Endothelial cell of umbilical vein (primary cell): ENCODE data around the gene NAV2. TPM values are rescaled to one million over a fixed set of nuclear protein-coding genes. Genes with fewer than 3 reads are reported as not detected.

Source experiments
- BruUV-seq: library from RNA; stranded (reverse); fragments of 400-500 nt; replicated peaks from 2 replicates; lab custom pipeline; 2021; lab: Mats Ljungman, UMichigan
- CTCF ChIA-PET: fragments of 300-600, 350-600 bp; sonication (Branson Sonifier 250); formaldehyde crosslinking; loops from one replicate; lab custom pipeline; 2021; ENCODE audit warnings: antibody characterized with exemption, inconsistent platforms; lab: Charles Lee
- POLR2A ChIA-PET: fragments of 300-600, 350-600 bp; sonication (Branson Sonifier 250); formaldehyde crosslinking; loops from one replicate; lab custom pipeline; 2021; ENCODE audit warnings: antibody characterized with exemption, inconsistent platforms; lab: Charles Lee
- DNase-seq: peaks from one replicate; pipeline ENCODE4 v3.0.0-alpha.2; 2011; ENCODE audit warnings: low read depth, low spot score
- FAIRE-seq: peaks from 2 replicates; lab custom pipeline; 2011; peaks lifted over from hg19 to GRCh38; lab: Jason Lieb, UNC
- H2AFZ ChIP-seq: 2 replicates; pipeline ENCODE4 v1.6.0; 2012; ENCODE audit warnings: low read depth, low read length, control low read depth, inconsistent platforms
- H3K27ac ChIP-seq: 2 replicates; pipeline ENCODE4 v1.5.1; 2011; ENCODE audit warnings: low read depth, mild to moderate bottlenecking, control low read depth, low read length, moderate library complexity; ENCODE audit not compliant: insufficient read depth
- H3K27me3 ChIP-seq, 2 experiments: 2 replicates each; pipeline versions ENCODE4 v1.6.0 to v1.6.1; 2011; ENCODE audit warnings: low read length in 2 of 2, mixed read lengths in 1 of 2; ENCODE audit not compliant: control insufficient read depth in 2 of 2, insufficient read depth in 2 of 2
- H3K36me3 ChIP-seq, 2 experiments: 2 replicates in 1 of 2; 3 replicates in 1 of 2; pipeline ENCODE4 v1.5.1; 2011; ENCODE audit warnings: low read length in 2 of 2, mild to moderate bottlenecking in 1 of 2, moderate library complexity in 1 of 2; ENCODE audit not compliant: control insufficient read depth in 2 of 2, insufficient read depth in 2 of 2; ENCODE audit errors: extremely low read depth in 1 of 2
- H3K4me1 ChIP-seq: 3 replicates; pipeline ENCODE4 v1.5.1; 2011; ENCODE audit warnings: mild to moderate bottlenecking, low read length; ENCODE audit not compliant: control insufficient read depth, insufficient read depth; ENCODE audit errors: extremely low read depth
- H3K4me2 ChIP-seq: 2 replicates; pipeline ENCODE4 v1.6.1; 2011; ENCODE audit warnings: low read length, control low read depth, mixed read lengths; ENCODE audit not compliant: insufficient read depth
- H3K4me3 ChIP-seq, 3 experiments: fragments of 200-600 bp in 1 of 3; sonication (generic), shearing (Covaris generic) in 1 of 3; replicated peaks in 1 of 3; 2 replicates each; pipeline ENCODE4 v1.5.1; 2011 to 2016; ENCODE audit warnings: control low read depth in 3 of 3, low read length in 3 of 3, mild to moderate bottlenecking in 2 of 3, inconsistent platforms in 1 of 3, low read depth in 1 of 3, moderate library complexity in 1 of 3; ENCODE audit not compliant: insufficient read depth in 1 of 3
- H3K79me2 ChIP-seq: 2 replicates; pipeline ENCODE4 v1.6.0; 2012; ENCODE audit warnings: low read length, inconsistent platforms; ENCODE audit not compliant: control insufficient read depth, insufficient read depth
- H3K9ac ChIP-seq: replicated peaks from 2 replicates; pipeline ENCODE3; 2011; ENCODE audit warnings: low read length, control low read depth; ENCODE audit not compliant: insufficient read depth; ENCODE audit errors: extremely low read depth
- H3K9me1 ChIP-seq: replicated peaks from 3 replicates; pipeline ENCODE4 v1.6.0; 2011; ENCODE audit warnings: mild to moderate bottlenecking, low read length; ENCODE audit not compliant: control insufficient read depth, insufficient read depth; ENCODE audit errors: extremely low read depth
- H3K9me3 ChIP-seq: replicated peaks from 2 replicates; pipeline ENCODE4 v1.5.1; 2012; ENCODE audit warnings: low read length, inconsistent platforms; ENCODE audit not compliant: control insufficient read depth, insufficient read depth
- H4K20me1 ChIP-seq: replicated peaks from 2 replicates; pipeline ENCODE3; 2011; ENCODE audit warnings: mild to moderate bottlenecking, low read length; ENCODE audit not compliant: control insufficient read depth, insufficient read depth; ENCODE audit errors: extremely low read depth
- CTCF ChIP-seq, 2 donors: IDR thresholded peaks; 1 replicate in 1 of 2; 2 replicates in 1 of 2; pipeline ENCODE4 v1.5.1; 2011; ENCODE audit warnings: low read length in 2 of 2, mild to moderate bottlenecking in 2 of 2, moderate library complexity in 2 of 2, control low read depth in 1 of 2, inconsistent platforms in 1 of 2, low read depth in 1 of 2; ENCODE audit not compliant: insufficient read depth in 1 of 2; ENCODE audit errors: extremely low read depth in 1 of 2
- EZH2 ChIP-seq: IDR thresholded peaks from 2 replicates; pipeline ENCODE4 v1.6.1; 2012; ENCODE audit warnings: borderline replicate concordance, low read depth, mild to moderate bottlenecking, moderate library complexity, low read length, inconsistent platforms; ENCODE audit not compliant: severe bottlenecking
- FOS ChIP-seq: IDR thresholded peaks from 2 replicates; pipeline ENCODE4 v1.6.1; 2011; ENCODE audit warnings: mild to moderate bottlenecking, low read length, moderate library complexity, borderline replicate concordance; ENCODE audit not compliant: insufficient read depth
- GATA2 ChIP-seq: IDR thresholded peaks from 2 replicates; pipeline ENCODE4 v1.7.0; 2011; ENCODE audit warnings: low read depth, mild to moderate bottlenecking, moderate library complexity, mixed read lengths, low read length; ENCODE audit not compliant: insufficient read length, insufficient read depth
- JUN ChIP-seq: IDR thresholded peaks from 2 replicates; pipeline ENCODE4 v1.6.1; 2011; ENCODE audit warnings: borderline replicate concordance, low read depth; ENCODE audit not compliant: insufficient read length, insufficient read depth
- MAX ChIP-seq: IDR thresholded peaks from 2 replicates; pipeline ENCODE4 v1.6.1; 2011; ENCODE audit not compliant: insufficient read depth, insufficient read length
- MYC ChIP-seq: IDR thresholded peaks from one replicate; pipeline ENCODE4 v1.6.1; 2011; ENCODE audit warnings: mild to moderate bottlenecking, low read depth, low read length
- POLR2A ChIP-seq: IDR thresholded peaks from 2 replicates; pipeline ENCODE4 v1.6.1; 2012; ENCODE audit warnings: low read depth, mild to moderate bottlenecking, control low read depth, low read length
- POLR2AphosphoS5 ChIP-seq: IDR thresholded peaks from 2 replicates; pipeline ENCODE4 v1.6.1; 2012; ENCODE audit warnings: low read depth, mild to moderate bottlenecking, control low read depth, low read length, moderate library complexity; ENCODE audit not compliant: insufficient read depth
- dilution Hi-C: fragments of 300-500 bp; cut with MboI; formaldehyde crosslinking; loops from one replicate; pipeline ENCODE4 v1.15.0; 2019; ENCODE audit warnings: low sequenced_read_pairs; ENCODE audit not compliant: extremely low pct_ligation_motif_present
- intact Hi-C: fragments of 100-400 bp; cut with micrococcal nuclease; formaldehyde crosslinking; loops from one replicate; pipeline ENCODE4 v1.10.0; 2022
- polyA plus RNA-seq, 4 experiments: library from polyadenylated mRNA; depleted of rRNA in 3 of 4; stranded (reverse) in 3 of 4; unstranded in 1 of 4; fragments of >200 nt; gene quantifications; 2 replicates each; pipeline versions ENCODE4 v1.2.1 to v1.2.3, GENCODE V29; 2011 to 2012; ENCODE audit warnings: missing spikeins in 1 of 4
- total RNA-seq: library from RNA; stranded (reverse); gene quantifications from 2 replicates; pipeline ENCODE4 v1.2.3, GENCODE V29; 2021

The NAV2 gene
- total and polyA plus RNA-seq, 2 donors (not counting 3 experiments of a cell fraction or from before 2014, with no cell fraction given), result 10.9 to 68.0 TPM

- BruUV-seq, result no TSS peak
- ChIA-PET POLR2A (interaction anchor here (0.5 kb wide), 1 partner anchor 10 kb away, joined by 5 read pairs; no protein-coding TSS in a partner anchor), CTCF (no interaction called here)
- H4K20me1 ChIP-seq, result no peaks in the 10 kb centered on the region
- peak; percentile 39 for DNase-seq
- H3K9me3 ChIP-seq, result no peaks in the 10 kb centered on the region
- H3K4me1 ChIP-seq, result peaks cover 3% of the 10 kb centered on the region
- H3K4me3 ChIP-seq, result no peak overlapping the region
- FAIRE-seq, result peak; percentile 70
- dilution Hi-C loops, result no loop called here
- no peak overlapping the region for H3K27ac ChIP-seq
- peaks cover 2% of the 10 kb centered on the region for H3K79me2 ChIP-seq
- no peaks in the 10 kb centered on the region for H3K9me1 ChIP-seq
- intact Hi-C loops, result no loop called here
- TF ChIP-seq JUN (peak; percentile 36), FOS (no peak)
- H3K9ac ChIP-seq, result no peak overlapping the region
- no peaks in the 10 kb centered on the region for H3K36me3 ChIP-seq
- no peaks in the 10 kb centered on the region for H3K27me3 ChIP-seq
- H2AFZ ChIP-seq, result no peak overlapping the region
- H3K4me2 ChIP-seq, result no peak overlapping the region
Observed at GRCh38 chr11:19995145-19995544, 282.5 kb downstream of the NAV2 start.

DNA sequence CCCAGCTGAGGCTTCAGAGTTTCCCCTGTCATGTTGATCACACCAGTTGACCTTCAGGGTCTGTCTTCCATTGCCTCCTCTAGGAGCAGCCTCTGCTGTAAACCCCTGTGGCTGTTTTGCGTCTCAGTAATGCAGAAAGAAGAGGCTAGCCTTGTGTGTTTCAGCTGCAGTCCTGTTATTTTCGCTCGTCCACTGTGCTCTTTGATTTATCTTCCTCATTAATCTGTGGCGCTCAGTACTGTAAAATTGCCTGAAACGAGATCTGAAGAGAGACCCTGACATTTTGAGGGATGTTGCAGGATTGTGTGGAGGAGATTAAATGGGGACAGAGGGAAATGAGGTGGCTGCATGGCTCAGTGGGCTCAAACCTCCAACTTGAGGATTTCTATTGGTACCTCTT is 283.9 kb downstream of the NAV2 start:
- H4K20me1 ChIP-seq, result no peaks in the 10 kb centered on the region
- intact Hi-C loops, result no loop called here
- no peak overlapping the region for H3K27ac ChIP-seq
- dilution Hi-C loops, result no loop called here
- no peaks in the 10 kb centered on the region for H3K9me1 ChIP-seq
- no peak overlapping the region for H3K4me2 ChIP-seq
- FAIRE-seq (no peak), DNase-seq (no peak)
- H3K4me1 ChIP-seq, result peaks cover 3% of the 10 kb centered on the region
- H3K9me3 ChIP-seq, result no peaks in the 10 kb centered on the region
- BruUV-seq, result no TSS peak
- POLR2A ChIA-PET, result no interaction called here
- H3K27me3 ChIP-seq, result no peaks in the 10 kb centered on the region
- CTCF ChIA-PET, result interaction anchor here (0.6 kb wide), 1 partner anchor 60 kb away, joined by 3 read pairs; no protein-coding TSS in a partner anchor
- no peak overlapping the region for H2AFZ ChIP-seq
- no peak overlapping the region for H3K4me3 ChIP-seq
- H3K36me3 ChIP-seq, result no peaks in the 10 kb centered on the region
- H3K9ac ChIP-seq, result no peak overlapping the region
- H3K79me2 ChIP-seq, result peaks cover 2% of the 10 kb centered on the region
- TF ChIP-seq MAX (no peak), GATA2 (no peak), MYC (no peak), POLR2A (no peak), CTCF (IDR thresholded peaks at IDR 0.05; ENCODE audit: extremely low read depth in 1 of 2, insufficient read depth in 1 of 2, low read depth in 1 of 2, low read length in 2 of 2) (no peak), EZH2 (no peak), FOS (no peak), POLR2AphosphoS5 (no peak)
